Measurements from ENCODE around the gene ST6GALNAC3. TPM values are rescaled to one million over a fixed set of nuclear protein-coding genes. Genes with fewer than 3 reads are reported as not detected.

The ST6GALNAC3 gene
- polyA plus RNA-seq, 1 experiment = 0.05 TPM

GRCh38 chr1:76209238-76209637 lies 134.7 kb downstream of the ST6GALNAC3 start:
- POLR2A ChIA-PET = no interaction called here
- no peak for DNase-seq (ENCODE audit: low read depth)

GRCh38 chr1:76209648-76210047 lies 135.1 kb downstream of the ST6GALNAC3 start:
- CTCF ChIA-PET = no interaction called here
- POLR2A ChIA-PET = no interaction called here
- no peak for DNase-seq (ENCODE audit: low read depth)
- Histone ChIP-seq H3K27me3 (ENCODE audit: control insufficient read depth, insufficient read depth, low read length) (no peaks in the 10 kb centered on the region), H3K4me3 (ENCODE audit: low read depth, low read length) (no peak overlapping the region), H3K36me3 (ENCODE audit: control insufficient read depth, insufficient read depth, low read length) (no peaks in the 10 kb centered on the region)
- TF ChIP-seq, protein P1, sequence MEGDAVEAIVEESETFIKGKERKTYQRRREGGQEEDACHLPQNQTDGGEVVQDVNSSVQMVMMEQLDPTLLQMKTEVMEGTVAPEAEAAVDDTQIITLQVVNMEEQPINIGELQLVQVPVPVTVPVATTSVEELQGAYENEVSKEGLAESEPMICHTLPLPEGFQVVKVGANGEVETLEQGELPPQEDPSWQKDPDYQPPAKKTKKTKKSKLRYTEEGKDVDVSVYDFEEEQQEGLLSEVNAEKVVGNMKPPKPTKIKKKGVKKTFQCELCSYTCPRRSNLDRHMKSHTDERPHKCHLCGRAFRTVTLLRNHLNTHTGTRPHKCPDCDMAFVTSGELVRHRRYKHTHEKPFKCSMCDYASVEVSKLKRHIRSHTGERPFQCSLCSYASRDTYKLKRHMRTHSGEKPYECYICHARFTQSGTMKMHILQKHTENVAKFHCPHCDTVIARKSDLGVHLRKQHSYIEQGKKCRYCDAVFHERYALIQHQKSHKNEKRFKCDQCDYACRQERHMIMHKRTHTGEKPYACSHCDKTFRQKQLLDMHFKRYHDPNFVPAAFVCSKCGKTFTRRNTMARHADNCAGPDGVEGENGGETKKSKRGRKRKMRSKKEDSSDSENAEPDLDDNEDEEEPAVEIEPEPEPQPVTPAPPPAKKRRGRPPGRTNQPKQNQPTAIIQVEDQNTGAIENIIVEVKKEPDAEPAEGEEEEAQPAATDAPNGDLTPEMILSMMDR (IDR thresholded peaks at IDR 0.05; ENCODE audit: insufficient read depth, low read depth, low read length) = no peak

More at GRCh38 chr1:76209238-76209637, 134.7 kb downstream of the ST6GALNAC3 start:
- H3K27me3 ChIP-seq (ENCODE audit: control insufficient read depth, insufficient read depth, low read length) = no peaks in the 10 kb centered on the region
- CTCF ChIA-PET = no interaction called here
- TF ChIP-seq, protein P1 (IDR thresholded peaks at IDR 0.05; ENCODE audit: insufficient read depth, low read depth, low read length) = no peak
- no peak overlapping the region for H3K4me3 ChIP-seq (ENCODE audit: low read depth, low read length)
- H3K36me3 ChIP-seq (ENCODE audit: control insufficient read depth, insufficient read depth, low read length) = no peaks in the 10 kb centered on the region

DNA sequence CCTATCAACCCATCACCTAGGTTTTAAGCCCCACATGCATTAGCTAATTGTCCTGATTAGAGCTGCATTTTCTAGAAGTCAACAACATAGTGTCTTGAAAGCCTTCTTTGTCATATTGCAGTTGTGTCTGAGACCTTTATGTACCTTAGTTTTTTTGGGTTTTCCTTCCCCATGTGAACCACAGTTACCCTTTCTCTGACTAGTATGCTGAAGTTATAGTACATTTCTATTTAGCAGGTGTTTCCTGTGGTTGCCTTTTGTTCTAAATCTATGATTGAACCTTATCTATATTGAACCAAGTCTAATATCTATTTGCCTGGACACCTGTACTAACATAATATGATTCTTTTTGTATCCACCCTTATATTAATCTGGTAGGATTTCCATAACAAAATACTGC lies 135.6 kb downstream of the ST6GALNAC3 start:
- CTCF ChIA-PET = no interaction called here
- TF ChIP-seq, protein P1 (IDR thresholded peaks at IDR 0.05; ENCODE audit: insufficient read depth, low read depth, low read length) = no peak
- Histone ChIP-seq H3K4me3 (ENCODE audit: low read depth, low read length) (no peak overlapping the region), H3K36me3 (ENCODE audit: control insufficient read depth, insufficient read depth, low read length) (no peaks in the 10 kb centered on the region), H3K27me3 (ENCODE audit: control insufficient read depth, insufficient read depth, low read length) (no peaks in the 10 kb centered on the region)
- POLR2A ChIA-PET = no interaction called here
- DNase-seq (ENCODE audit: low read depth) = no peak

DNA sequence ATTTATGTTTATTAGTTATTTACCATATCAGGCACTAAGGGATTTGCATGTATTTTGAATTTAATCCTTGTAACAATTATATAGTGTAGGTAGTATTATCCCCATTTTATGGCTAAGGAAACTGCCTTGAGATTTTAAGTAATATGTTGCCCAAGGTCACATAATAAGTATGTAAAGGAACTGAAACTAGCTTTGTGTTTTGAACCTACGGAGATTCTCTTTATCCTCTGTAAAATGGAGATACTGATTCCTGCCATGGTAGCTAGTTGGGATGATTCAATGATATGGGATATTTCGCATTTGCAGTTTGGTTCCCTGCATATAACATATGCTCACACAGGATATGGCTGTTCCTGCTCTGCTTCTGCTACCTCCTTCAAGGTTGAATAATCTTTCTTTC lies 144.3 kb downstream of the ST6GALNAC3 start:
- ChIA-PET POLR2A (no interaction called here), CTCF (interaction anchor here (0.6 to 1.5 kb wide), 3 partner anchors 9 to 1221 kb away, joined by 3 to 4 read pairs (median 3); no protein-coding TSS in a partner anchor)
- Histone ChIP-seq H3K4me3 (ENCODE audit: low read depth, low read length) (no peak overlapping the region), H3K36me3 (ENCODE audit: control insufficient read depth, insufficient read depth, low read length) (no peaks in the 10 kb centered on the region), H3K27me3 (ENCODE audit: control insufficient read depth, insufficient read depth, low read length) (no peaks in the 10 kb centered on the region)
- TF ChIP-seq, protein P1 (IDR thresholded peaks at IDR 0.05; ENCODE audit: insufficient read depth, low read depth, low read length) = no peak
- no peak for DNase-seq (ENCODE audit: low read depth)

- no peak overlapping the region for H3K4me3 ChIP-seq (ENCODE audit: low read depth, low read length)
- ChIA-PET POLR2A (no interaction called here), CTCF (interaction anchor here (0.6 to 1.5 kb wide), 3 partner anchors 9 to 1221 kb away, joined by 3 to 4 read pairs (median 3); no protein-coding TSS in a partner anchor)
- no peaks in the 10 kb centered on the region for H3K27me3 ChIP-seq (ENCODE audit: control insufficient read depth, insufficient read depth, low read length)
- TF ChIP-seq, protein P1 (IDR thresholded peaks at IDR 0.05; ENCODE audit: insufficient read depth, low read depth, low read length) = no peak
- DNase-seq (ENCODE audit: low read depth) = no peak
- H3K36me3 ChIP-seq (ENCODE audit: control insufficient read depth, insufficient read depth, low read length) = no peaks in the 10 kb centered on the region
These were observed 144.8 kb downstream of the ST6GALNAC3 start for GRCh38 chr1:76219366-76219818.
